MM.1S (cell line): Measurements from ENCODE around the gene BTRC.

Source experiments
- DNase-seq: peaks from one replicate; pipeline ENCODE4 v3.0.0-alpha.2; 2015
- H2AFZ ChIP-seq: fragments of 300-600 bp; sonication (generic); 2 replicates; pipeline ENCODE4 v1.6.0; 2016; ENCODE audit warnings: antibody characterized with exemption, low read length
- H3F3A ChIP-seq: fragments of 300-600 bp; sonication (generic); 2 replicates; pipeline ENCODE4 v1.6.1; 2016; ENCODE audit warnings: mild to moderate bottlenecking, antibody characterized with exemption, low read length, moderate library complexity, mixed read lengths; ENCODE audit not compliant: insufficient read depth
- H3K27ac ChIP-seq: fragments of 300-600 bp; sonication (generic); 2 replicates; pipeline ENCODE4 v1.5.1; 2016; ENCODE audit warnings: mild to moderate bottlenecking, low read length
- H3K27me3 ChIP-seq: fragments of 300-600 bp; sonication (generic); replicated peaks from 2 replicates; pipeline ENCODE4 v1.6.0; 2016; ENCODE audit warnings: low read length; ENCODE audit not compliant: insufficient read depth
- H3K36me3 ChIP-seq: fragments of 300-600 bp; sonication (generic); replicated peaks from 2 replicates; pipeline ENCODE4 v1.6.1; 2016; ENCODE audit warnings: mild to moderate bottlenecking, low read length, mixed read lengths; ENCODE audit not compliant: insufficient read depth
- H3K4me1 ChIP-seq: fragments of 300-600 bp; sonication (generic); 2 replicates; pipeline ENCODE4 v1.6.1; 2016; ENCODE audit warnings: low read length, mixed read lengths
- H3K4me2 ChIP-seq: fragments of 300-600 bp; sonication (generic); 2 replicates; pipeline ENCODE4 v1.6.0; 2016; ENCODE audit warnings: low read depth, low read length
- H3K4me3 ChIP-seq: fragments of 300-600 bp; sonication (generic); 2 replicates; pipeline ENCODE4 v1.5.1; 2016; ENCODE audit warnings: low read length, mixed read lengths
- H3K79me2 ChIP-seq: fragments of 300-600 bp; sonication (generic); 2 replicates; pipeline ENCODE4 v1.6.1; 2016; ENCODE audit warnings: mixed run types, low read length, mixed read lengths
- H3K9ac ChIP-seq: fragments of 300-600 bp; sonication (generic); 2 replicates; pipeline ENCODE4 v1.6.1; 2016; ENCODE audit warnings: low read length, mixed read lengths
- H3K9me2 ChIP-seq: fragments of 300-600 bp; sonication (generic); replicated peaks from 2 replicates; pipeline ENCODE4 v1.6.1; 2016; ENCODE audit warnings: mild to moderate bottlenecking, low read length, mixed read lengths; ENCODE audit not compliant: insufficient read depth
- H3K9me3 ChIP-seq: fragments of 300-600 bp; sonication (generic); replicated peaks from 2 replicates; pipeline ENCODE4 v1.6.1; 2016; ENCODE audit warnings: mild to moderate bottlenecking, low read length, mixed read lengths; ENCODE audit not compliant: insufficient read depth
- H4K20me1 ChIP-seq: fragments of 300-600 bp; sonication (generic); 2 replicates; pipeline ENCODE4 v1.6.1; 2016; ENCODE audit warnings: mild to moderate bottlenecking, low read length, moderate library complexity, mixed read lengths; ENCODE audit not compliant: insufficient read depth
- EZH2 ChIP-seq: fragments of 300-600 bp; sonication (generic); optimal IDR thresholded peaks from 2 replicates; pipeline ENCODE3; 2017; ENCODE audit warnings: low read depth, mild to moderate bottlenecking, antibody characterized with exemption, low read length, mixed read lengths
- EZH2phosphoT487 ChIP-seq: fragments of 300-600 bp; sonication (generic); IDR thresholded peaks from 2 replicates; pipeline ENCODE4 v1.6.1; 2018; ENCODE audit warnings: antibody characterized with exemption, low read length
- TF ChIP-seq, protein P1 (sequence below): fragments of 300-600 bp; sonication (generic); IDR thresholded peaks from 2 replicates; pipeline ENCODE4 v1.5.1; 2016; ENCODE audit warnings: antibody characterized with exemption, low read length, mixed read lengths

Gene BTRC

DNA sequence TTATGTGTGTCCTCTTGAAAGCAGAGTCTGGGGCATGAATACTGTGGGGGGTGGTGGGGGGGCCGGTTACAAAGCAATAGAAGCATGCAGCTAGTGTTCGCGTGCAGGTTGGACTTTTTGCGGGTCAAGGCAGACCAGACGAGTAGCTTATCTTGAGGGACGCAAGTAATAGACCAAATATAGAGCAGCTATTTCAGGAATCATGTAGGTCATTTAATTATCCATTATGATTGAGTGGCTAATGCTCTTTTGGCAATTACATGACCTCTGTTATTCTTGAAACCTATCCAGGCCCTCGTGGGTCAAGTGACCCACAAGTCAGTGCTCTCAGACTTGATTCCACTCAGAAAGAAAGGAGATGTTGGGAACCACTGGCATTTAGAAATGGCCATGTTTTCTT lies 93.0 kb downstream of the BTRC start:
- no peaks in the 10 kb centered on the region for H3K9me3 ChIP-seq
- no peak overlapping the region for H3K27ac ChIP-seq
- H3K79me2 ChIP-seq = no peaks in the 10 kb centered on the region
- H2AFZ ChIP-seq = no peak overlapping the region
- no peak overlapping the region for H3K9ac ChIP-seq
- H3K4me2 ChIP-seq = no peak overlapping the region
- no peaks in the 10 kb centered on the region for H3K4me1 ChIP-seq
- no peaks in the 10 kb centered on the region for H3K27me3 ChIP-seq
- no peaks in the 10 kb centered on the region for H3K36me3 ChIP-seq
- TF ChIP-seq EZH2phosphoT487 (no peak), EZH2 (no peak)
- TF ChIP-seq, protein P1, sequence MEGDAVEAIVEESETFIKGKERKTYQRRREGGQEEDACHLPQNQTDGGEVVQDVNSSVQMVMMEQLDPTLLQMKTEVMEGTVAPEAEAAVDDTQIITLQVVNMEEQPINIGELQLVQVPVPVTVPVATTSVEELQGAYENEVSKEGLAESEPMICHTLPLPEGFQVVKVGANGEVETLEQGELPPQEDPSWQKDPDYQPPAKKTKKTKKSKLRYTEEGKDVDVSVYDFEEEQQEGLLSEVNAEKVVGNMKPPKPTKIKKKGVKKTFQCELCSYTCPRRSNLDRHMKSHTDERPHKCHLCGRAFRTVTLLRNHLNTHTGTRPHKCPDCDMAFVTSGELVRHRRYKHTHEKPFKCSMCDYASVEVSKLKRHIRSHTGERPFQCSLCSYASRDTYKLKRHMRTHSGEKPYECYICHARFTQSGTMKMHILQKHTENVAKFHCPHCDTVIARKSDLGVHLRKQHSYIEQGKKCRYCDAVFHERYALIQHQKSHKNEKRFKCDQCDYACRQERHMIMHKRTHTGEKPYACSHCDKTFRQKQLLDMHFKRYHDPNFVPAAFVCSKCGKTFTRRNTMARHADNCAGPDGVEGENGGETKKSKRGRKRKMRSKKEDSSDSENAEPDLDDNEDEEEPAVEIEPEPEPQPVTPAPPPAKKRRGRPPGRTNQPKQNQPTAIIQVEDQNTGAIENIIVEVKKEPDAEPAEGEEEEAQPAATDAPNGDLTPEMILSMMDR = no peak
- no peaks in the 10 kb centered on the region for H4K20me1 ChIP-seq
- no peak for DNase-seq
- no peak overlapping the region for H3K4me3 ChIP-seq
- no peaks in the 10 kb centered on the region for H3F3A ChIP-seq
- no peaks in the 10 kb centered on the region for H3K9me2 ChIP-seq

DNA sequence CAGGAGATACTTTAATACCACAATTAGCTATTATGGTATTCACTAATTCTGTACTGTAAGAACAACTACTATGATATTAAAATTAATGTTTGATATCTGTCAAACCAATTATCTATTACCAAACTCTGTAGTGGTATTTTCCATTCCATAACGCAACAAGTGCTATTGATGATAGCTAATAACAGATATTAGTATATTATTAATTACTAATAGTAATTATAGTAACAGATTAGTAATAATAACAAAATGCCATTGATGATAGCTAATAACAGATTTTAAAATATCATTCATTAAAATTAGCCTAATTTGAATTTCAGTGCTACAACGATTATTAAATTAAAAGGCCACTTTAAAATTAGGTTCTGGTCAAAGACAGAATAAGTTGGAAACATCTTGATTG lies 93.5 kb downstream of the BTRC start:
- Histone ChIP-seq H2AFZ (no peak overlapping the region), H3K27ac (no peak overlapping the region), H3K9me2 (no peaks in the 10 kb centered on the region), H4K20me1 (no peaks in the 10 kb centered on the region), H3K4me2 (no peak overlapping the region), H3K79me2 (no peaks in the 10 kb centered on the region), H3K4me1 (no peaks in the 10 kb centered on the region), H3K9ac (no peak overlapping the region), H3K4me3 (no peak overlapping the region), H3K9me3 (no peaks in the 10 kb centered on the region), H3K36me3 (no peaks in the 10 kb centered on the region), H3F3A (no peaks in the 10 kb centered on the region), H3K27me3 (no peaks in the 10 kb centered on the region)
- no peak for TF ChIP-seq EZH2phosphoT487
- TF ChIP-seq, protein P1 = no peak
- no peak for TF ChIP-seq EZH2
- no peak for DNase-seq

DNA sequence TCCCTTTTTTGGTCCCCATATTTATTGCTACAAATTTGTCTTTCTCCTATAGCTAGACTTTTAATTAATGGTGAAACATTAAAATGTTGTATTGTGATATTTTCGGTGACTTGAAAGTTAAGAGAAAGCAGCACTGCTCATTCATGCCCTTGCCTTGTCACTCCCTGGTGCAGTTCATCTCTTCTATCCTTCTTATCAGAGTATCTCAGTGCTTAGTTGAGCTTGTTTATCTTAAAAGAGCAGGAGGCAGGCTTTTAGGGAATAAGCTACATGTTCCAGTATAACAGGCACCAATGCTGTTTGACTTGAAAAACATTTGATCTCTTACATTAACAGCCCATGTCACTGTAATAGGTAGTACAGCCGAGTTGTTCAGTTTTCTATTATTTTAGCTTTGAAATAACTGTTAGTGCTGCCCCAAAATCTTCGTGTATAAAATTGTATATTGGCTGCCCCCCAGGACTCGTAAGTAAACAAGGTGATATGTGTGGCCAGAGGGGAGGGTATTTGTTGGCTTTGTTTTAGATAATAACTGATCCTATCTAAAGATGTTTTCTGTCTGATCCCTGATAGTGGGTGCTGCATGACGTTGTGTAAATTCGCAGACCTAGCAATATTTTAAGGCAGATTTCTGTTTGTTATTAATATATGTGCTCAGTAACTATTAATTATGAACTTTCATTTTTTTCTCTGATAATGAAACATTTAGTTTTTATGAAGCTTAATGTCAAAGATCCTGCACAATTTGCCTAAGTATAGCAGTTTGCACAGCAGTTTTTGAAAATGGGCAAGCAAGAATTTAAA lies 96.5 kb downstream of the BTRC start:
- H3K9me2 ChIP-seq = no peaks in the 10 kb centered on the region
- H3K9me3 ChIP-seq = no peaks in the 10 kb centered on the region
- H2AFZ ChIP-seq = no peak overlapping the region
- H3F3A ChIP-seq = no peaks in the 10 kb centered on the region
- no peak overlapping the region for H3K27ac ChIP-seq
- no peaks in the 10 kb centered on the region for H3K79me2 ChIP-seq
- no peaks in the 10 kb centered on the region for H3K27me3 ChIP-seq
- no peaks in the 10 kb centered on the region for H3K36me3 ChIP-seq
- H3K4me2 ChIP-seq = no peak overlapping the region
- no peaks in the 10 kb centered on the region for H4K20me1 ChIP-seq
- H3K9ac ChIP-seq = no peak overlapping the region
- H3K4me3 ChIP-seq = no peak overlapping the region
- H3K4me1 ChIP-seq = no peaks in the 10 kb centered on the region
- DNase-seq = no peak
- TF ChIP-seq EZH2 (no peak), EZH2phosphoT487 (no peak)
- TF ChIP-seq, protein P1 = no peak
